Stimulated activated naive CD4-positive, alpha-beta T cell treated with Interleukin-2 at 50 U/mL for 16 hours (primary cell): ENCODE data around the gene SAMD10.
A peak's percentile ranks its signal among the peaks of the same experiment; 100 is the strongest.
"Not testable (repeated sequence)": the region's sequence is repeated elsewhere in the genome, so short reads cannot be mapped to it uniquely, and the experiment has no call there.

Source experiments
- DNase-seq: peaks from one replicate; lab custom pipeline; 2025; lab: John Stamatoyannopoulos, UW

The SAMD10 gene

GRCh38 chr20:64001607-64002011 is 22.2 kb upstream of the SAMD10 start:
- no peak for DNase-seq

- DNase-seq: no peak
Measured at GRCh38 chr20:64000906-64001305, 21.5 kb upstream of the SAMD10 start.

GRCh38 chr20:63982937-63983336 is 3.5 kb upstream of the SAMD10 start:
- no peak for DNase-seq

GRCh38 chr20:63980806-63981728 is 1.6 kb upstream of the SAMD10 start, which contains the start of gene PRPF6:
Gene PRPF6, plus strand, starts transcription at chr20:63981132. Its CDS starts 114 bp downstream, at chr20:63981246.
- DNase-seq: peak; percentile 94

GRCh38 chr20:63980317-63980805 is 919 bp upstream of the SAMD10 start:
- DNase-seq: peak; percentile 55

- no peak for DNase-seq
Measured at GRCh38 chr20:63979229-63979556, 249 bp downstream of the SAMD10 start.

GRCh38 chr20:63978319-63979228 is 868 bp downstream of the SAMD10 start:
- peak; percentile 51 for DNase-seq

GRCh38 chr20:63977739-63978276 is 1.6 kb downstream of the SAMD10 start:
- DNase-seq: peak; percentile 61

GRCh38 chr20:63976980-63977738 is 2.3 kb downstream of the SAMD10 start:
- no peak for DNase-seq

- DNase-seq: not testable (repeated sequence)
Measured at GRCh38 chr20:63976511-63976910, 2.9 kb downstream of the SAMD10 start.

- no peak for DNase-seq
Measured at GRCh38 chr20:63974402-63975200, 4.8 kb downstream of the SAMD10 start.

GRCh38 chr20:63973636-63974401 is 5.6 kb downstream of the SAMD10 start:
- peak; percentile 72 for DNase-seq

- no peak for DNase-seq
Measured at GRCh38 chr20:63973160-63973479, 6.3 kb downstream of the SAMD10 start.

- no peak for DNase-seq
Measured at GRCh38 chr20:63972312-63973159, 6.9 kb downstream of the SAMD10 start.

GRCh38 chr20:63971960-63972311 is 7.5 kb downstream of the SAMD10 start:
- DNase-seq: not testable (repeated sequence)

- DNase-seq: no peak
Measured at GRCh38 chr20:63970714-63971431, 8.6 kb downstream of the SAMD10 start.

- peak; percentile 58 for DNase-seq
Measured at GRCh38 chr20:63969838-63970713, 9.4 kb downstream of the SAMD10 start, which contains the start of gene ZNF512B. Gene ZNF512B, minus strand, starts transcription at chr20:63969930. Its CDS starts 1,980 bp downstream, at chr20:63967950.
